GM12892 (cell line): ENCODE data around the gene MRPL11.

ENCODE experiments used
- POLR2AphosphoS5 ChIP-seq: IDR thresholded peaks from 2 replicates; pipeline ENCODE4 v1.6.1; 2011; ENCODE audit warnings: low read depth, low read length, control low read depth
- TAF1 ChIP-seq: IDR thresholded peaks from 2 replicates; pipeline ENCODE4 v1.6.1; 2011; ENCODE audit warnings: low read depth, mild to moderate bottlenecking, control low read depth, low read length, borderline replicate concordance

GRCh38 chr11:66410191-66410590 is 28.5 kb downstream of the MRPL11 start:
- TF ChIP-seq TAF1 (no peak), POLR2AphosphoS5 (no peak)
